ENCODE measurements around the gene NRIP3.

GRCh38 chr11:9025101-9025850, 21.5 kb upstream of the NRIP3 start:
- TF ChIP-seq CTCF (IDR thresholded peaks at IDR 0.05; ENCODE audit: low read depth, low read length, poor library complexity, severe bottlenecking) (no peak), EZH2phosphoT487 (IDR thresholded peaks at IDR 0.05; ENCODE audit: borderline replicate concordance, low read length) (no peak)

Measured in DOHH2 (cell line).